Ishikawa (cell line): ENCODE data around the gene CTNND2.
A peak's percentile ranks its signal among the peaks of the same experiment; 100 is the strongest.

Experiments used
- CEBPB ChIP-seq: IDR thresholded peaks from 2 replicates; pipeline ENCODE4 v1.6.1; 2012
- CREB1 ChIP-seq: IDR thresholded peaks from 2 replicates; pipeline ENCODE4 v1.6.1; 2012; ENCODE audit warnings: low read depth
- EGR1 ChIP-seq: IDR thresholded peaks from 2 replicates; pipeline ENCODE4 v1.6.1; 2012
- EP300 ChIP-seq: IDR thresholded peaks from 2 replicates; pipeline ENCODE4 v1.6.1; 2012; ENCODE audit warnings: borderline replicate concordance
- FOXM1 ChIP-seq: IDR thresholded peaks from 2 replicates; pipeline ENCODE4 v1.6.1; 2012; ENCODE audit warnings: low read depth, borderline replicate concordance
- NFIC ChIP-seq: IDR thresholded peaks from 2 replicates; pipeline ENCODE4 v1.6.1; 2012
- RAD21 ChIP-seq: IDR thresholded peaks from 2 replicates; pipeline ENCODE4 v1.6.1; 2012; ENCODE audit warnings: low read depth
- TAF1 ChIP-seq: IDR thresholded peaks from 2 replicates; pipeline ENCODE4 v1.6.1; 2012; ENCODE audit warnings: low read depth, mild to moderate bottlenecking
- TCF12 ChIP-seq: IDR thresholded peaks from 2 replicates; pipeline ENCODE4 v1.6.1; 2012; ENCODE audit warnings: low read depth
- TEAD4 ChIP-seq: IDR thresholded peaks from 2 replicates; pipeline ENCODE4 v1.6.1; 2012
- YY1 ChIP-seq: IDR thresholded peaks from 2 replicates; pipeline ENCODE4 v1.6.1; 2012; ENCODE audit warnings: low read depth
- ZBTB7A ChIP-seq: IDR thresholded peaks from 2 replicates; pipeline ENCODE4 v1.6.1; 2012; ENCODE audit warnings: low read depth
- TF ChIP-seq, protein P1 (sequence below): IDR thresholded peaks from 2 replicates; pipeline ENCODE4 v1.6.1; 2012
- TF ChIP-seq, protein P2 (sequence below): IDR thresholded peaks from 2 replicates; pipeline ENCODE4 v1.6.1; 2012
- TF ChIP-seq, protein P3 (sequence below): IDR thresholded peaks from 2 replicates; pipeline ENCODE4 v1.6.1; 2012; ENCODE audit warnings: low read depth, mild to moderate bottlenecking

Gene CTNND2

DNA sequence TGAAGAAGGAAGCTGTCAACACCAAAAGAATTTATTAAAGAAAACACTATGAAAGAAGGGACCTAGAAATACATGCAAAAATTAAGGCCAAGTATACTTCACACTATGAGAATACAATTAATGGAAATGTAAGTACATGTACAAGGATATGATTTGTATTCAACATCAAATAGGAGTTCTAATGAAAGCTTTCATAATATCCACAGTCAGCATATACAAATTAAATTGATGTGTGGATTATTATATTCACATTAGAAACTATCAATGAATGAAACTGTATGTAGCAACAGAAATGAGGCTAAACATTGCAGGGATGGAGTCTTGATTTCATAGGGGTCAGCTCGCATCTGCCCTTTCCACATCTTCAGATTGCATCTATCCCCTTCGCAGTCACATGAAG lies 401.5 kb downstream of the CTNND2 start:
- TF ChIP-seq TAF1 (no peak), EGR1 (no peak), CEBPB (no peak), TEAD4 (no peak), FOXM1 (no peak), TCF12 (no peak), EP300 (no peak), NFIC (no peak), CREB1 (no peak), ZBTB7A (no peak), YY1 (no peak), RAD21 (no peak)
- TF ChIP-seq, protein P1, sequence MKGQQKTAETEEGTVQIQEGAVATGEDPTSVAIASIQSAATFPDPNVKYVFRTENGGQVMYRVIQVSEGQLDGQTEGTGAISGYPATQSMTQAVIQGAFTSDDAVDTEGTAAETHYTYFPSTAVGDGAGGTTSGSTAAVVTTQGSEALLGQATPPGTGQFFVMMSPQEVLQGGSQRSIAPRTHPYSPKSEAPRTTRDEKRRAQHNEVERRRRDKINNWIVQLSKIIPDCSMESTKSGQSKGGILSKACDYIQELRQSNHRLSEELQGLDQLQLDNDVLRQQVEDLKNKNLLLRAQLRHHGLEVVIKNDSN: no peak
- TF ChIP-seq, protein P2, sequence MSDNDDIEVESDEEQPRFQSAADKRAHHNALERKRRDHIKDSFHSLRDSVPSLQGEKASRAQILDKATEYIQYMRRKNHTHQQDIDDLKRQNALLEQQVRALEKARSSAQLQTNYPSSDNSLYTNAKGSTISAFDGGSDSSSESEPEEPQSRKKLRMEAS: no peak
- TF ChIP-seq, protein P3, sequence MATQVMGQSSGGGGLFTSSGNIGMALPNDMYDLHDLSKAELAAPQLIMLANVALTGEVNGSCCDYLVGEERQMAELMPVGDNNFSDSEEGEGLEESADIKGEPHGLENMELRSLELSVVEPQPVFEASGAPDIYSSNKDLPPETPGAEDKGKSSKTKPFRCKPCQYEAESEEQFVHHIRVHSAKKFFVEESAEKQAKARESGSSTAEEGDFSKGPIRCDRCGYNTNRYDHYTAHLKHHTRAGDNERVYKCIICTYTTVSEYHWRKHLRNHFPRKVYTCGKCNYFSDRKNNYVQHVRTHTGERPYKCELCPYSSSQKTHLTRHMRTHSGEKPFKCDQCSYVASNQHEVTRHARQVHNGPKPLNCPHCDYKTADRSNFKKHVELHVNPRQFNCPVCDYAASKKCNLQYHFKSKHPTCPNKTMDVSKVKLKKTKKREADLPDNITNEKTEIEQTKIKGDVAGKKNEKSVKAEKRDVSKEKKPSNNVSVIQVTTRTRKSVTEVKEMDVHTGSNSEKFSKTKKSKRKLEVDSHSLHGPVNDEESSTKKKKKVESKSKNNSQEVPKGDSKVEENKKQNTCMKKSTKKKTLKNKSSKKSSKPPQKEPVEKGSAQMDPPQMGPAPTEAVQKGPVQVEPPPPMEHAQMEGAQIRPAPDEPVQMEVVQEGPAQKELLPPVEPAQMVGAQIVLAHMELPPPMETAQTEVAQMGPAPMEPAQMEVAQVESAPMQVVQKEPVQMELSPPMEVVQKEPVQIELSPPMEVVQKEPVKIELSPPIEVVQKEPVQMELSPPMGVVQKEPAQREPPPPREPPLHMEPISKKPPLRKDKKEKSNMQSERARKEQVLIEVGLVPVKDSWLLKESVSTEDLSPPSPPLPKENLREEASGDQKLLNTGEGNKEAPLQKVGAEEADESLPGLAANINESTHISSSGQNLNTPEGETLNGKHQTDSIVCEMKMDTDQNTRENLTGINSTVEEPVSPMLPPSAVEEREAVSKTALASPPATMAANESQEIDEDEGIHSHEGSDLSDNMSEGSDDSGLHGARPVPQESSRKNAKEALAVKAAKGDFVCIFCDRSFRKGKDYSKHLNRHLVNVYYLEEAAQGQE: no peak

DNA sequence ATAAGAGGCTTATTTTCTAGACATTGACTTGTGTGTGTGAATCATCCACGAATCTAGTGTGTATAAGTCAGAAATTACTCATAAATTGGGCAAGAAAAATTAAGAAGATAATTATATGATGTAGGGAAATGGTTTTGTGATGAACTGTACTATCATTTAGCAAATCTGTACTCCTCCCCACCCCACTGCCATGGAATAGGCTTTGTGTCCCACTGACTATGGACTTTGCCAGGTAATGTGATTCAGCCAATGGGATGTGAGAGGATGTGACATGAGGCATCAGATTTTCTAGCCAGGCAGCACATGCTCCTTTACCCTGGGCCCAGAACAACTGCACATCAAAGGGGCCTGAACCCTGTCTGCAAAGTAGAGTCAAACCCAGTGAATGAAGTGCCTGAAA lies 406.6 kb downstream of the CTNND2 start:
- no peak for TF ChIP-seq EP300
- no peak for TF ChIP-seq TCF12
- no peak for TF ChIP-seq TEAD4
- TF ChIP-seq EGR1: no peak
- TF ChIP-seq, protein P3: no peak

DNA sequence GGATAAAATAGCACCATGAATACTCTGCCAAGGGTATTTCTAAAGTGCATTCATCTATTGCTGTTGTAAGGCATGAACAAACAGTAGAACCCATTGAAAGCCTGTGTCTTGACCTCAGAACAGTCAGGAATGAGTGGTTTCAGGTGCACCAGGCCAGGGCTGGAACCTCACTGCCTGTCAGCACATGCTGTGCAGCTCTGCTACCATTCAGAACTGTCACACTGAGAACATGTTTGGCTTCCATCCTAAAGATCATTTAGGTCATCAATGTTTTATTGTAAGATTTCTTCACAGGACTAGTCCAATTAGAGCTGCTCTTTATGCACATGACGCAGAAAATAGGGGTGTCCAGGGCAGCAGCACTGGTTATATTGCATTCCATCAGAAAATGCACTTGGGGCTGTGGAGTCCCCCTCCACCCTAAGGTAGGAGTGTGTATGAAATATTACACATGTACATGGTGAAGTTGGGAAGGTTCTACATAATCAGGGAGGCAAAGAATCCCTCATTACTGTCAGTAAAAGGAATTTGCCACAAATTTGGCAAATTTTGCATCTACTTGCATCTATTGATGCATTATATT lies 408.0 kb downstream of the CTNND2 start:
- TF ChIP-seq RAD21 (no peak), NFIC (no peak)
- TF ChIP-seq, protein P3: no peak

DNA sequence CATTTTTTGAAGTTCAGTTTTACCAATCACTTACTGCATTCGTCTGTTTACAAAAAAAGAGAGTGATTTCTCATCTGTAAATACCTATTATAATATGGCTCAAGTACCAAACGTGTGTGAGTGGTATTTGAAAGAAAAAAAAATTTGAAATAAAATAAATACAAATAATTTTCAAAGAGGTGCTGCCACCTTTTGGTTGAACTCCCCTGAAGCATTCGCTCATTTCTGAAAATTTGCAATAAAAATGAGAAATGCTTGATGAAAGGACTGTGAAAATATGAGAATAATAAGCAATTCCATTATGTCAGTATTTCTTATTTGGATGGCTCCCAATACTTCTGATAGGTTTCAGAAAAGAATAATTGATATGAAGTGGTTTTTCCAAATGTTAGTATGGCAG lies 409.9 kb downstream of the CTNND2 start:
- TF ChIP-seq RAD21 (peak; percentile 58), CEBPB (no peak)

DNA sequence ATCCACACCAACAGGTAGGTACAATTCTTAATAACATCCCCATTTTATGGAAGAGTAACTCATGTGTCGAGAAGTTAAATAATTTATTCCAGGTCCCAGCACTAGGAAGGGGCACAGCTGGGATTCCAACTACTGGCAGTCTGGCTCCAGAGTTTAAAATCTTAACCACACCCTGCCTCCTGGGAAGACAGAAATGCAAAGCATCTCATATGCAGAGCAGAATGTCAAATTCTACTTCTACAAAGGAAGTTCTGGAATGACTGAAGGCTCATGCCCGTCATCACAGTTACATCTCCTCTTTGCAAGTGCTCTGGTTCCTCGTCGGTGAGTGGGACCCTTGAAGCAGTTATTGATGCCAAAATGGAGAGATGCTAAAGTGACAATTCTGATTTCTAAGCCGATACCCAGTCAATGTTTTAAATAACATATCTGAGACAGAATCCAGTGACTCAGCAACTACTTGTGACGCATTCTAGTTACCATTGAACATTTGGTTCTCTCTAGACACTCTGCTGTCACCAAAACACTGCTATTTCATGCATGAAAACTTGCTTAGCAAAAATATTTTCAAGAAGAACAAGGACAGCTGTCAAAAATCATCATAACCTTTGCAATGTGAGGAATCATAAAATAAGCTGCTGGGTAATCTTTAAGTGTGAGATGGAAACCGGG lies 412.7 kb downstream of the CTNND2 start:
- TF ChIP-seq TEAD4: peak; percentile 23; the same call in 1 of the 2 replicates
- TF ChIP-seq, protein P2: no peak

DNA sequence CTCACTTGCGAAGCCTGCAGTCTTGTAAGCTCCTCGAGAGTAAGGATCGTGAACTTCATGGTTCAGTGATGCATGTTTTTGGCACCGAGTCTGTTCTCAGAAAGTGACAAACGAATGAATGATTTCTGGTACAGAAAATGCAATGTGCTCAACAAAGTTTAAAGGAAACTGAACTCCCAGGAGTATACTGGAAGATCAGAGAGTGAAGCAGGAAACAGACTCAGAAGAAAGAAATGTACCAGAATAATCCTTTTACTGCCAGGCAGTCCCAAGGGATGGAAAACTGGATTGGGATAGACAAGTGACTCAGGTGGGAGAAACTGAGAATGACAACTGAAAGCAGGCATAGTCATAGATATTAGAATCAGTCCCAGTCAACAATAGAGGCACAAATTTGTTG lies 420.6 kb downstream of the CTNND2 start:
- TF ChIP-seq, protein P2: no peak
